Ovary (tissue), 9 donors: ENCODE data around the gene LRRC63. TPM values are rescaled to one million over a fixed set of nuclear protein-coding genes. Genes with fewer than 3 reads are reported as not detected.

Experiments
- DNase-seq, 5 donors: peaks; one replicate each; pipeline ENCODE4 v3.0.0-alpha.2; 2019 to 2020
- H3K27ac ChIP-seq, 2 donors: fragments of 200-600 bp; one replicate each; pipeline versions ENCODE4 v1.5.1 to v1.8.0; 2019 to 2022
- H3K27me3 ChIP-seq: fragments of 200-600 bp; one replicate; pipeline ENCODE4 v1.8.0; 2022
- H3K36me3 ChIP-seq: fragments of 200-600 bp; sonication (generic); one replicate; pipeline ENCODE4 v1.5.1; 2019
- H3K4me1 ChIP-seq: one replicate; pipeline ENCODE4 v1.8.1; 2013; ENCODE audit warnings: mild to moderate bottlenecking, moderate library complexity; ENCODE audit not compliant: insufficient read depth
- H3K4me3 ChIP-seq: fragments of 200-600 bp; sonication (generic); one replicate; pipeline ENCODE4 v1.5.1; 2017
- H3K9me3 ChIP-seq, 2 donors: fragments of 200-600 bp in 1 of 2; sonication (generic) in 1 of 2; one replicate each; pipeline versions ENCODE4 v1.5.1 to v1.8.1; 2013 to 2019; ENCODE audit warnings: mild to moderate bottlenecking in 1 of 2, moderate library complexity in 1 of 2
- CTCF ChIP-seq, 3 donors: fragments of 450-650 bp in 2 of 3; fragments of 200-600 bp in 1 of 3; IDR thresholded peaks; one replicate each; pipeline versions ENCODE4 v1.5.1 to v1.8.0; 2016 to 2022; ENCODE audit warnings: antibody characterized with exemption in 3 of 3, mild to moderate bottlenecking in 1 of 3
- EP300 ChIP-seq: sonication (generic); formaldehyde crosslinking; IDR thresholded peaks from one replicate; pipeline ENCODE4 v1.6.1; 2017; ENCODE audit warnings: antibody characterized with exemption
- POLR2A ChIP-seq: fragments of 450-650 bp; IDR thresholded peaks from one replicate; pipeline ENCODE4 v1.6.1; 2017; ENCODE audit warnings: antibody characterized with exemption, mild to moderate bottlenecking, moderate library complexity
- WGBS, 3 donors: extraction: QIAGEN DNeasy Blood & Tissue Kit in 1 of 3; methylation state at CpG; one replicate each; pipeline versions ENCODE4 v1.1.5 to v1.1.7; 2013 to 2017; 5-methylcytosine and 5-hydroxymethylcytosine counted together
- intact Hi-C, 4 donors: fragments of 100-400 bp; cut with DNase I; formaldehyde crosslinking; loops; one replicate each; pipeline versions ENCODE4 v1.11.0 to v1.15.1; 2022 to 2023
- polyA plus RNA-seq, 2 donors: library from polyadenylated mRNA; stranded (reverse); fragments of 200-250 nt in 1 of 2; fragments of 350-450 nt in 1 of 2; fragmentation: Illumina TruSeq in 1 of 2; extraction: RNeasy Lipid Tissue Mini Kit (QIAGEN cat#74804) in 1 of 2; gene quantifications; one replicate each; pipeline ENCODE4 v1.2.3, GENCODE V29; 2013 to 2014
- total RNA-seq, 7 donors: library from RNA; depleted of rRNA in 2 of 7; stranded (reverse); fragments of >200 nt in 2 of 7; fragmentation: NEBNext Ultra II Directional in 3 of 7; extraction: Animal tissue kit (Norgen Biotek cat#: 25700) in 3 of 7; gene quantifications; one replicate each; pipeline versions ENCODE4 v1.1.0 to v1.2.4, GENCODE V29; 2016 to 2023
- donor health status: DM: no; HTN: no; CAD: no; lungs with moderate emphysema.
- donor health status: DM: no; HTN: no; CAD: no.
- donor health status: Bipolar disorder and iron deficiency.
- donor health status: DM: yes; HTN: yes; CAD: no.
- donor health status: DM: no; HTN: no; CAD: no.
- donor health status: DM: yes; HTN: yes; CAD: no.

Gene LRRC63
- total and polyA plus RNA-seq, 9 donors = 0.12 to 0.92 (median 0.22) TPM; not detected in 4

DNA sequence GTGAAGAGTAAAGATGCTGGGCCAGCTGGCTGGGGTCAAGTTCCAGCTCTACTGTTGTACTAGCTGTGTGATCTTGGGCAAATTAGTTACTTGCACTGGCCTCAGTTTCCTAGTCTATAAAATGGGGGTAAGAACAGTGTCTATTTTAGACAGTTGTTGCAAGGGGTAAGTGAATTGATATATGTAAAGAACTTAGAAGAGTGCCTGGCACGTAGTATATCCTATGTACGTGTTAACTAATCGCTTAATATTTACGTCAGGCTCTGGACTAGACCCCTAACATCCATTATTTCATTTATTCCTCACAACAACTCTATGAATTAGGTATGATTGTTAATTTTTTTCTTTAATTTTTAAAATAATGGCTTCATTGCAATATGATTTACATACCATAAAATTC lies 26.1 kb upstream of the LRRC63 start:
- intact Hi-C loops = no loop called here

GRCh38 chr13:46192412-46192811 lies 19.3 kb upstream of the LRRC63 start:
- TF ChIP-seq POLR2A = no peak
- Histone ChIP-seq H3K4me3 (no peak overlapping the region), H3K27ac (no peak overlapping the region), H3K4me1 (no peaks in the 10 kb centered on the region), H3K9me3 (no peaks in the 10 kb centered on the region), H3K36me3 (no peaks in the 10 kb centered on the region), H3K27me3 (no peaks in the 10 kb centered on the region)
- 28 to 42% (median 33%) methylated on average over 1 of the region's 1 CpG for WGBS, 3 donors
- no peak for DNase-seq
- intact Hi-C loops = no loop called here

More for the DNA sequence above, 26.1 kb upstream of the LRRC63 start:
- no peak for DNase-seq
- WGBS, 3 donors = 82 to 85% (median 84%) methylated on average over 4 of the region's 4 CpGs
- H3K4me3 ChIP-seq = no peak overlapping the region
- no peak overlapping the region for H3K27ac ChIP-seq
- TF ChIP-seq EP300 = no peak
- TF ChIP-seq POLR2A = no peak
- no peak for TF ChIP-seq CTCF (IDR thresholded peaks at IDR 0.05)
- no peaks in the 10 kb centered on the region for H3K9me3 ChIP-seq
- H3K36me3 ChIP-seq = no peaks in the 10 kb centered on the region
- no peaks in the 10 kb centered on the region for H3K27me3 ChIP-seq
- no peaks in the 10 kb centered on the region for H3K4me1 ChIP-seq

- no peaks in the 10 kb centered on the region for H3K36me3 ChIP-seq
- H3K4me3 ChIP-seq = no peak overlapping the region
- H3K27ac ChIP-seq = no peak overlapping the region
- no peaks in the 10 kb centered on the region for H3K27me3 ChIP-seq
- no peak for DNase-seq
- 90 to 98% (median 90%) methylated on average over 1 of the region's 1 CpG for WGBS, 3 donors
- H3K4me1 ChIP-seq = no peaks in the 10 kb centered on the region
- no peaks in the 10 kb centered on the region for H3K9me3 ChIP-seq
- intact Hi-C loops = no loop called here
- TF ChIP-seq POLR2A (no peak), EP300 (no peak)
These were observed 16.7 kb upstream of the LRRC63 start for GRCh38 chr13:46195016-46195415.

DNA sequence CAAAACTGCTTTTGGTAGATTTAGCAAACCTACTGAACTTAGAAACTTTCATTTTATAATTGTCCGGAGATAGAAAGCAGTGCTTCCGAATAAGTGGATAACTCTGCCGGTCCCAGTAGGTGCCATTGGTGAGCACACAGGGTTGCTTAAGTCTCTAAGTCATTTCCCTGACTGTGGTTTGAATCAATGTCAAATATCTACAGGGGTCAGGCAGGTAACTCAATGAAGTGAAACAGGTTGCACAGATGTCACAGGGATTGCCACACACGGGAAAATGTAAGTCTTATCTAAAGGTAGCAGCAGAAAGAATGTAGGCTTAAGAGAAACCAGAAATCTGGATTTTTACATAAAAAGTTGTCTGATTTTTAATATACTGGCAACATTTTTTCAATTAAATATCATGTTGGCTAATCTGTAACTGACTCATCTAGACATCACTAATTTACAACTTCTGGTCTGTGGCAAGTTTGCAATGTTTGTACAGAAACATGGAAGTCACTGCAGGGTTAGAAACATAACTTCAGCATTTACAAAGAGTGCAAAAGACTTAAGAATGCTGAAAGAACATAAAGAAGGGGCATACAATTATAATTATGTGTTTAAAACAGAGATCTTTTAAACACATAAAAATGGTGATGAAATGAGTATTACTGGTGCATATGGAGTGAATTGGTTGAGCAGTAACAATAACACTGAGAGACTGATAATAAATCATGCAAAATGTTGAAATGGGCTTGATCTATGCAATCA lies 14.3 kb upstream of the LRRC63 start:
- WGBS, 3 donors = 71 to 81% (median 78%) methylated on average over 4 of the region's 4 CpGs
- Histone ChIP-seq H3K4me3 (no peak overlapping the region), H3K4me1 (no peaks in the 10 kb centered on the region), H3K27me3 (no peaks in the 10 kb centered on the region), H3K27ac (no peak overlapping the region), H3K36me3 (no peaks in the 10 kb centered on the region), H3K9me3 (no peaks in the 10 kb centered on the region)
- TF ChIP-seq CTCF (IDR thresholded peaks at IDR 0.05) (no peak), EP300 (no peak), POLR2A (no peak)
- intact Hi-C loops = no loop called here
- no peak for DNase-seq

DNA sequence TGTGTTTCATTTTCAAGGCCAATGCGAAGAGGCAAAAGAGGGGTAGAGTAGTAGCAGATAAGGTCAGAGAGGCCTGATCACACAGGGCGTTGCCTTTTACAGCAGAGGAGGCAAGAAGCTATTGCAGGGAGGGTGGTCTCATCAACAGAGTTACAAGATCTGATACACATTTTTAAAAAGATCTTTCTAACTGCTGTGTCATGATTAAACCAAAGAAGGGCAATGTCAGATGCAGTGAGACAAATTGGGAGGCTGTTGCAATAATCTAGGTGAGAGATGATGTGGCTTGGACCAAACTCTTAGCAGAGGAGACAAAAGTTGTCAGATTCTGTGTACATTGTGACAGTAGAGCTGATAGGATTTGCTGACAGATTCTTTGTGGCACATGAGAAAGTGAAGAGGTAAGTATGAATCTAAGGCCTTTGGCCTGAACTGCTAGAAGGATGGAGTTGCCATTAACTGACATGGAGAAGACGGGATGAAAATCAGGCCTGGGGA lies 13.0 kb upstream of the LRRC63 start:
- intact Hi-C loops = no loop called here
- WGBS, 3 donors = 57 to 79% (median 61%) methylated on average over 3 of the region's 3 CpGs
- no peak for DNase-seq
- Histone ChIP-seq H3K36me3 (no peaks in the 10 kb centered on the region), H3K4me1 (no peaks in the 10 kb centered on the region), H3K9me3 (no peaks in the 10 kb centered on the region), H3K4me3 (no peak overlapping the region), H3K27me3 (no peaks in the 10 kb centered on the region), H3K27ac (no peak overlapping the region)
- TF ChIP-seq EP300 (no peak), CTCF (IDR thresholded peaks at IDR 0.05) (no peak), POLR2A (no peak)
